PFSK-1 (cell line): Measurements from ENCODE around the gene CAMTA1.

ENCODE experiments used
- FOXP2 ChIP-seq: optimal IDR thresholded peaks from 2 replicates; pipeline ENCODE3; 2011; ENCODE audit warnings: borderline replicate concordance, control low read depth, inconsistent platforms; ENCODE audit not compliant: insufficient read depth; ENCODE audit errors: extremely low read length, extremely low read depth
- POLR2AphosphoS5 ChIP-seq: IDR thresholded peaks from 2 replicates; pipeline ENCODE4 v1.6.1; 2012; ENCODE audit warnings: low read depth, mild to moderate bottlenecking, control low read depth, low read length, moderate library complexity
- SIN3A ChIP-seq: IDR thresholded peaks from 2 replicates; pipeline ENCODE4 v1.6.1; 2012; ENCODE audit warnings: mild to moderate bottlenecking, low read length, moderate library complexity, borderline replicate concordance; ENCODE audit not compliant: insufficient read depth
- TAF1 ChIP-seq: IDR thresholded peaks from 2 replicates; pipeline ENCODE4 v1.6.1; 2012; ENCODE audit warnings: low read length, control low read depth, borderline replicate concordance; ENCODE audit not compliant: insufficient read depth
- TF ChIP-seq, protein P1 (sequence below), 2 experiments: IDR thresholded peaks; 2 replicates each; pipeline versions ENCODE4 v1.6.1 to v1.8.0; 2011 to 2012; ENCODE audit warnings: low read depth in 2 of 2, low read length in 2 of 2, control low read depth in 1 of 2, inconsistent platforms in 1 of 2, mild to moderate bottlenecking in 1 of 2, moderate library complexity in 1 of 2; ENCODE audit not compliant: insufficient read depth in 1 of 2

The CAMTA1 gene

DNA sequence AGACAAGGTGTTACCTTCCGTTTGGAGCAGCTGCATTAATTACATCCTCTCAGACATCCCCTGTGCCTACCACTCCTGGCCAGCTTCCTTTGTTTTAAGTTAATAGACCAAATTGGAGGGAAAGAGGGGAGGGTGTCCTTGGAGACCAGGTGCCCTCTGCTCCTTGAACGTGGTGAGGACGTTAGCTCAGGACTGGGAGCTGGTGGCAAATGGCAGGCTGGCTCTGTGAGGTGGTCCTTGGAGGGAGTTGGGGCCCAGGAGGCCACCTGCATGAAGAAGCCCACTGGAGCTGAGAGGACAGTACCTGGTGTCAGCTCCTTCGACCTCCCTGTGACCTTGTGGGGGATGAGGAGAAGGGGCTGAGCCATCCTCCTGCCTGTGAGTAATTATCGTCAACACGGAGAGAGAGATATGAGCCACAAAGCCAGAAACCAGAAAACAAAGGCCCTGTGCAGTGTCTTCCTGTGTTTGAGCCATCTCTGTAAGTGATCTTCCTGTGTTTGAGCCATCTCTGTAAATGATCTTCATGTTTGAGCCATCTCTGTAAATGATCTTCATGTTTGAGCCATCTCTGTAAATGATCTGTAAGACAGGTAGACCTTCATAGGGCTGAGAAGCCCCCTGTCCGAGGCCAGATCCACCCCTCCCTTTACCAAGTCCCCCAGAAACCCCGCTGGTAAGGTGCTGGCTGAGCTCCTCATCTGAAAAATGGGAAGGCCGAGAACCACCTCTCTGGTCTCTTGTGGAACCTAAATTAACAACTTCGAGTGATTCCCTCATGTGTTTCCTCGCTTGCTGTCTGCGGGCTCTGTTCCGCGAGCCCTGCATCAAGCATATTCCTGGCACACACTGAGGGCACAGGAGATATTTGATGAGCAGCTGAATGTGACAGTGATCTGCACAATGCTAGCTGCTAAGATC is 126.0 kb downstream of the CAMTA1 start:
- no peak for TF ChIP-seq SIN3A
- TF ChIP-seq POLR2AphosphoS5: no peak
- no peak for TF ChIP-seq FOXP2
- no peak for TF ChIP-seq TAF1
- TF ChIP-seq, protein P1, sequence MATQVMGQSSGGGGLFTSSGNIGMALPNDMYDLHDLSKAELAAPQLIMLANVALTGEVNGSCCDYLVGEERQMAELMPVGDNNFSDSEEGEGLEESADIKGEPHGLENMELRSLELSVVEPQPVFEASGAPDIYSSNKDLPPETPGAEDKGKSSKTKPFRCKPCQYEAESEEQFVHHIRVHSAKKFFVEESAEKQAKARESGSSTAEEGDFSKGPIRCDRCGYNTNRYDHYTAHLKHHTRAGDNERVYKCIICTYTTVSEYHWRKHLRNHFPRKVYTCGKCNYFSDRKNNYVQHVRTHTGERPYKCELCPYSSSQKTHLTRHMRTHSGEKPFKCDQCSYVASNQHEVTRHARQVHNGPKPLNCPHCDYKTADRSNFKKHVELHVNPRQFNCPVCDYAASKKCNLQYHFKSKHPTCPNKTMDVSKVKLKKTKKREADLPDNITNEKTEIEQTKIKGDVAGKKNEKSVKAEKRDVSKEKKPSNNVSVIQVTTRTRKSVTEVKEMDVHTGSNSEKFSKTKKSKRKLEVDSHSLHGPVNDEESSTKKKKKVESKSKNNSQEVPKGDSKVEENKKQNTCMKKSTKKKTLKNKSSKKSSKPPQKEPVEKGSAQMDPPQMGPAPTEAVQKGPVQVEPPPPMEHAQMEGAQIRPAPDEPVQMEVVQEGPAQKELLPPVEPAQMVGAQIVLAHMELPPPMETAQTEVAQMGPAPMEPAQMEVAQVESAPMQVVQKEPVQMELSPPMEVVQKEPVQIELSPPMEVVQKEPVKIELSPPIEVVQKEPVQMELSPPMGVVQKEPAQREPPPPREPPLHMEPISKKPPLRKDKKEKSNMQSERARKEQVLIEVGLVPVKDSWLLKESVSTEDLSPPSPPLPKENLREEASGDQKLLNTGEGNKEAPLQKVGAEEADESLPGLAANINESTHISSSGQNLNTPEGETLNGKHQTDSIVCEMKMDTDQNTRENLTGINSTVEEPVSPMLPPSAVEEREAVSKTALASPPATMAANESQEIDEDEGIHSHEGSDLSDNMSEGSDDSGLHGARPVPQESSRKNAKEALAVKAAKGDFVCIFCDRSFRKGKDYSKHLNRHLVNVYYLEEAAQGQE (IDR thresholded peaks at IDR 0.05; ENCODE audit: insufficient read depth in 1 of 2, low read depth in 2 of 2, low read length in 2 of 2): no peak

DNA sequence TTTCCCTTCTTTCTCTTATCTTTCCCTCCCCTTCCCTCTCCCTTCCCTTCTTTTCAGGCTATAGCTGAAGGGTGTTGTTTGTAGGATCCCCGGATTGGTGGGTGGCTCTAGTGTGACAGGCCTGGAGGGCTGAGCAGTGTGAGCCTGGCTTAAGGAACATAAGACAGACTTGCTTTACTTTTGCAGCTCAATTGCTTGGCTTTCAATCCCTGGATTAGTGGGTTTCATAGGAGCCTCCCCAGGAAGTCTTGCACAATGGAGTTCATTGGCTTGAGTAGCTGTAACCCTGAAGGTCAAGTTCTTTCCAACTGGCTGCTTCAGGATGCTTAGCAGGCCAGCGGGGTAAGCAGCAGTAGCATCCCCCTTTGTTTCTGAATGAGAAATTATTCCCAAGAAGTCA is 126.7 kb downstream of the CAMTA1 start:
- TF ChIP-seq POLR2AphosphoS5 (no peak), SIN3A (no peak), TAF1 (no peak), FOXP2 (no peak)
- TF ChIP-seq, protein P1 (IDR thresholded peaks at IDR 0.05; ENCODE audit: insufficient read depth in 1 of 2, low read depth in 2 of 2, low read length in 2 of 2): no peak

DNA sequence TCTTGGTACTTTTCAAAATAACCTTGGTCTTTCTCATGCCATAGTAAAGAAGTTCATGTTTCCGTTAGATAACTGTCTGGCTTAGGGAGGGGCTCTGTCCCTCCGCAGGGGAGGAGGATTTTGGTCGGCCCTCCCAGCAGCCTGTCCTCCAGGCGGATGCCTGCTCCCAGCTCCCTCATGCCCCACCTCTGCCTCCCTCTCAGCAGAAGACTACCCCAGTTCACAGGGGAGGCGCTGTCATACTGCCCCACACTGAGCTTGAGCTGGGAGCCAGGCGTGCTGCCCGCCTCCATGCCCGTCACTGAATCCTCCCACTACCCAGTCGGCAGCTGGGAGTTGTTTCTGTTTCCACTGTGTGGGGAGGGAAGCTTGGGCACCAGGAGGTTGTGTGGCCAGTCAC is 127.3 kb downstream of the CAMTA1 start:
- TF ChIP-seq TAF1 (no peak), FOXP2 (no peak), SIN3A (no peak), POLR2AphosphoS5 (no peak)
- TF ChIP-seq, protein P1 (IDR thresholded peaks at IDR 0.05; ENCODE audit: insufficient read depth in 1 of 2, low read depth in 2 of 2, low read length in 2 of 2): no peak

DNA sequence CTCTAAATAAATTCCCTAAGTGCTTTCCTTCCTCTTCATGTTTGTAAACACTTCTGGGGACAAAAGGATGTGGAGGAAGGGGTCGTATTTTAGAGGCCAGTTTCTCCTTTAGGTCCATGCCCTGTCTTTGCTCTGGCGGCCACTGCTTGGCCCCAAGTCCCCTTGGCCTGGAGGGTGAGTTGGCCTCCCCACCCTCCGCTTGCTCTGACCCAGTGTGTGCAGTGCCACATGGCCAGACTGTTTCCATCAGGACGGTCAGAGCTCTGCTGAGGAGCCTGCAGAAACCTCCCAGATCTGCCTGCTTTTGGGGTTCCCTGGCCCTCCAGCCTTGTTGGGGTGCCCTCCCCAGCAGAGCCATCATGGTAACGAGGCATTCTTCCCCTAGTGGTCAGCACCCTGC is 127.8 kb downstream of the CAMTA1 start:
- TF ChIP-seq, protein P1 (IDR thresholded peaks at IDR 0.05; ENCODE audit: insufficient read depth in 1 of 2, low read depth in 2 of 2, low read length in 2 of 2): no peak
- no peak for TF ChIP-seq SIN3A
- no peak for TF ChIP-seq TAF1
- no peak for TF ChIP-seq POLR2AphosphoS5
- no peak for TF ChIP-seq FOXP2

DNA sequence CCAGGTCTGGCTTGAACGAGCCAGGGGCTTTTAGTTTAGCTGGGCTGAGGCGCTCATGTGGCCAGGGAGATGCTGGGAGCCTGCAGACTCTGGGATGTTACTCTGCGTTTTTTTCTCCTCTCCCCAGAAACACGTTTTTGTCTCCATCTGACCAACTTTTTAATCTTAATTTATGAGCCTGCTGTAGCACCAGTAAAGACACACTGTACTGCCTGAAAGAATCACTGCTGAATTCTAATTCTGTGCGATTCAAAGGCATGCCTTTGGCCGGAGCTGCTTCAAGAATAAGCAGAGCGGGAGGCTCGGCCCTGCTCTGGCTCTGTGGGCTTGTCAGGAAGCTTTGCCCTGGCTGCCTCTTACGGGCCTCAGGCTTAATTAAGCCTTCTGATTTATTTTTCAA is 129.5 kb downstream of the CAMTA1 start:
- no peak for TF ChIP-seq TAF1
- no peak for TF ChIP-seq FOXP2
- TF ChIP-seq, protein P1 (IDR thresholded peaks at IDR 0.05; ENCODE audit: insufficient read depth in 1 of 2, low read depth in 2 of 2, low read length in 2 of 2): no peak
- TF ChIP-seq POLR2AphosphoS5: no peak
- TF ChIP-seq SIN3A: no peak
